HL-60 (cell line): ENCODE results near the gene ANKDD1A.

Source experiments
- DNase-seq, 2 experiments: peaks; one replicate each; pipeline ENCODE4 v3.0.0-alpha.2; 2010 to 2020; ENCODE audit warnings: low read depth in 1 of 2, low spot score in 1 of 2
- H3K27ac ChIP-seq: fragments of 250-450 bp; sonication (Bioruptor Pico); replicated peaks from 2 replicates; pipeline ENCODE4 v1.5.1; 2020; ENCODE audit warnings: mild to moderate bottlenecking, moderate library complexity
- H3K27me3 ChIP-seq: fragments of 250-450 bp; sonication (Bioruptor Pico); 2 replicates; pipeline ENCODE4 v1.5.1; 2021; ENCODE audit warnings: mild to moderate bottlenecking, moderate library complexity; ENCODE audit not compliant: insufficient read depth, poor library complexity, severe bottlenecking
- H3K4me3 ChIP-seq: replicated peaks from 2 replicates; pipeline ENCODE4 v1.5.1; 2011; ENCODE audit warnings: mild to moderate bottlenecking, control low read depth, low read length; ENCODE audit not compliant: insufficient read depth
- CTCF ChIP-seq: IDR thresholded peaks from one replicate; pipeline ENCODE4 v1.5.1; 2011; ENCODE audit warnings: low read length, control low read depth, inconsistent platforms; ENCODE audit not compliant: insufficient read depth
- GABPA ChIP-seq: IDR thresholded peaks from 2 replicates; pipeline ENCODE4 v1.6.1; 2012; ENCODE audit warnings: low read depth
- POLR2AphosphoS5 ChIP-seq: IDR thresholded peaks from 2 replicates; pipeline ENCODE4 v1.6.1; 2012; ENCODE audit warnings: low read depth
- REST ChIP-seq: IDR thresholded peaks from 2 replicates; pipeline ENCODE4 v1.6.1; 2012; ENCODE audit warnings: low read depth; ENCODE audit not compliant: insufficient replicate concordance
- SPI1 ChIP-seq: IDR thresholded peaks from 2 replicates; pipeline ENCODE4 v1.6.1; 2012; ENCODE audit warnings: low read depth, mild to moderate bottlenecking, borderline replicate concordance

Gene ANKDD1A

GRCh38 chr15:64989416-64990167, 77.9 kb downstream of the ANKDD1A start, which contains the start of gene SPG21:
Gene SPG21, minus strand, starts transcription at chr15:64989914. Its CDS starts 6,345 bp downstream, at chr15:64983569.
- DNase-seq: peak; percentile 94 to 95
- no peak for TF ChIP-seq GABPA
- TF ChIP-seq SPI1: no peak
- TF ChIP-seq REST: no peak
- no peak for TF ChIP-seq CTCF
- TF ChIP-seq POLR2AphosphoS5: no peak
- peak within 1 kb of the TSS; percentile 84 for H3K27ac ChIP-seq
- H3K27me3 ChIP-seq: no peaks in the 10 kb centered on the region
- peak within 1 kb of the TSS; percentile 96 for H3K4me3 ChIP-seq

- TF ChIP-seq CTCF: no peak
- Histone ChIP-seq H3K27ac (peak overlapping the region; percentile 66), H3K27me3 (no peaks in the 10 kb centered on the region), H3K4me3 (peak overlapping the region; percentile 96)
- no peak for DNase-seq
Observed at GRCh38 chr15:64990168-64990470, 78.4 kb downstream of the ANKDD1A start.

GRCh38 chr15:64991536-64992135, 79.9 kb downstream of the ANKDD1A start:
- TF ChIP-seq CTCF (no peak), POLR2AphosphoS5 (no peak), REST (no peak), GABPA (no peak), SPI1 (no peak)
- no peaks in the 10 kb centered on the region for H3K27me3 ChIP-seq
- H3K4me3 ChIP-seq: no peak overlapping the region
- no peak for DNase-seq
- H3K27ac ChIP-seq: no peak overlapping the region
